Measurements from ENCODE around the gene GCLC. TPM values are rescaled to one million over a fixed set of nuclear protein-coding genes. Genes with fewer than 3 reads are reported as not detected.
A peak's percentile ranks its signal among the peaks of the same experiment; 100 is the strongest.
"Not testable (repeated sequence)": the region's sequence is repeated elsewhere in the genome, so short reads cannot be mapped to it uniquely, and the experiment has no call there.

Gene GCLC
- total RNA-seq, 6 donors from 2014 or later, result 21.9 to 60.2 (median 27.2) TPM

GRCh38 chr6:53487080-53487479, 57.8 kb downstream of the GCLC start:
- Histone ChIP-seq H3K27ac (no peak overlapping the region), H3K4me3 (no peak overlapping the region), H3K36me3 (no peaks in the 10 kb centered on the region), H3K27me3 (peaks cover 0 to under 1% (median 0%) of the 10 kb centered on the region in 4 donors), H3K9me3 (no peaks in the 10 kb centered on the region), H3K4me1 (peaks cover 6 to 23% (median 17%) of the 10 kb centered on the region in 4 donors)
- TF ChIP-seq EP300 (IDR thresholded peaks at IDR 0.05) (no peak), POLR2A (IDR thresholded peaks at IDR 0.05) (no peak), POLR2AphosphoS5 (IDR thresholded peaks at IDR 0.05) (no peak), CTCF (IDR thresholded peaks at IDR 0.05) (no peak)
- 40 to 42% methylated on average over 3 of the region's 3 CpGs for WGBS, 2 donors
- ATAC-seq (ENCODE audit: low FRiP score in 2 of 2) (no peak), DNase-seq (no peak)

GRCh38 chr6:53486679-53487078, 58.2 kb downstream of the GCLC start:
- H3K36me3 ChIP-seq, result no peaks in the 10 kb centered on the region
- TF ChIP-seq POLR2AphosphoS5 (IDR thresholded peaks at IDR 0.05), result no peak
- TF ChIP-seq POLR2A (IDR thresholded peaks at IDR 0.05), result no peak
- TF ChIP-seq EP300 (IDR thresholded peaks at IDR 0.05), result no peak
- no peaks in the 10 kb centered on the region for H3K9me3 ChIP-seq
- H3K27me3 ChIP-seq, result no peaks in the 10 kb centered on the region
- no peak overlapping the region for H3K27ac ChIP-seq
- H3K4me1 ChIP-seq, result peaks cover 6 to 23% (median 19%) of the 10 kb centered on the region in 4 donors
- H3K4me3 ChIP-seq, result no peak overlapping the region
- WGBS, 2 donors, result 68 to 78% methylated on average over 3 of the region's 3 CpGs
- DNase-seq (no peak), ATAC-seq (ENCODE audit: low FRiP score in 2 of 2) (no peak)

- DNase-seq, result peak in 1 of 2 donors; percentile 65
- 24 to 27% methylated on average over 9 of the region's 9 CpGs for WGBS, 2 donors
- Histone ChIP-seq H3K9me3 (no peaks in the 10 kb centered on the region), H3K4me3 (no peak overlapping the region), H3K36me3 (no peaks in the 10 kb centered on the region), H3K27me3 (no peaks in the 10 kb centered on the region), H3K27ac (peak overlapping the region in 1 of 4 donors; percentile 30), H3K4me1 (peaks cover 6 to 23% (median 19%) of the 10 kb centered on the region in 4 donors)
- ATAC-seq (ENCODE audit: low FRiP score in 2 of 2), result peak; percentile 62 to 92
- TF ChIP-seq CTCF (IDR thresholded peaks at IDR 0.05), result peak; percentile 80 to 94 (median 90)
- TF ChIP-seq EP300 (IDR thresholded peaks at IDR 0.05), result no peak
- no peak for TF ChIP-seq POLR2A (IDR thresholded peaks at IDR 0.05)
Measured at GRCh38 chr6:53484476-53485280, 60.2 kb downstream of the GCLC start.

- 62 to 63% methylated on average over 10 of the region's 10 CpGs for WGBS, 2 donors
- peak in 1 of 2 donors; percentile 42 for DNase-seq
- H3K27ac ChIP-seq, result peak overlapping the region in 1 of 4 donors; percentile 39
- no peaks in the 10 kb centered on the region for H3K36me3 ChIP-seq
- no peak overlapping the region for H3K4me3 ChIP-seq
- H3K27me3 ChIP-seq, result no peaks in the 10 kb centered on the region
- no peak for TF ChIP-seq POLR2AphosphoS5 (IDR thresholded peaks at IDR 0.05)
- no peak for TF ChIP-seq CTCF (IDR thresholded peaks at IDR 0.05)
- TF ChIP-seq POLR2A (IDR thresholded peaks at IDR 0.05), result no peak
- no peak for TF ChIP-seq EP300 (IDR thresholded peaks at IDR 0.05)
- H3K4me1 ChIP-seq, result peaks cover 6 to 23% (median 19%) of the 10 kb centered on the region in 4 donors
- H3K9me3 ChIP-seq, result no peaks in the 10 kb centered on the region
- peak in 1 of 2 donors; percentile 58 for ATAC-seq (ENCODE audit: low FRiP score in 2 of 2)
Measured at GRCh38 chr6:53483423-53484353, 61.2 kb downstream of the GCLC start.

- ATAC-seq (ENCODE audit: low FRiP score in 2 of 2) (no peak), DNase-seq (no peak)
- no peaks in the 10 kb centered on the region for H3K9me3 ChIP-seq
- peaks cover 6 to 23% (median 19%) of the 10 kb centered on the region in 4 donors for H3K4me1 ChIP-seq
- H3K27me3 ChIP-seq, result no peaks in the 10 kb centered on the region
- H3K4me3 ChIP-seq, result no peak overlapping the region
- WGBS, 2 donors, result 36 to 44% methylated on average over 2 of the region's 2 CpGs
- TF ChIP-seq EP300 (IDR thresholded peaks at IDR 0.05) (no peak), POLR2A (IDR thresholded peaks at IDR 0.05) (no peak), CTCF (IDR thresholded peaks at IDR 0.05) (no peak), POLR2AphosphoS5 (IDR thresholded peaks at IDR 0.05) (no peak)
- H3K27ac ChIP-seq, result no peak overlapping the region
- no peaks in the 10 kb centered on the region for H3K36me3 ChIP-seq
Measured at GRCh38 chr6:53481323-53481722, 63.6 kb downstream of the GCLC start.

- not testable (repeated sequence) for ATAC-seq (ENCODE audit: low FRiP score in 2 of 2); H3K4me3 ChIP-seq; H3K9me3 ChIP-seq; H3K27me3 ChIP-seq; H3K36me3 ChIP-seq; H3K27ac ChIP-seq; DNase-seq
- H3K4me1 ChIP-seq, result peaks cover 6 to 23% (median 19%) of the 10 kb centered on the region in 4 donors
- 80 to 85% methylated on average over 4 of the region's 4 CpGs for WGBS, 2 donors
Measured at GRCh38 chr6:53480774-53481173, 64.1 kb downstream of the GCLC start.

All from upper lobe of left lung (tissue), 6 donors.